ENCODE measurements around the gene ZNF490. TPM values are rescaled to one million over a fixed set of nuclear protein-coding genes. Genes with fewer than 3 reads are reported as not detected.

The ZNF490 gene
- total RNA-seq, 1 donor from 2014 or later: 7.9 TPM

- no peak for TF ChIP-seq CTCF (IDR thresholded peaks at IDR 0.05; ENCODE audit: insufficient read depth, low read length, severe bottlenecking)
- H3K4me3 ChIP-seq (ENCODE audit: low read depth, low read length): no peak overlapping the region
- FAIRE-seq: no peak
- no peak for DNase-seq (ENCODE audit: low read depth)
- no peaks in the 10 kb centered on the region for H3K36me3 ChIP-seq (ENCODE audit: control insufficient read depth, insufficient read depth, low read length)
- H3K27me3 ChIP-seq (ENCODE audit: control insufficient read depth, insufficient read depth, low read length): no peaks in the 10 kb centered on the region
These were observed 13.6 kb downstream of the ZNF490 start for GRCh38 chr19:12596927-12597548.

- FAIRE-seq (no peak), DNase-seq (ENCODE audit: low read depth) (no peak)
- H3K4me3 ChIP-seq (ENCODE audit: low read depth, low read length): no peak overlapping the region
- TF ChIP-seq CTCF (IDR thresholded peaks at IDR 0.05; ENCODE audit: insufficient read depth, low read length, severe bottlenecking): no peak
- H3K36me3 ChIP-seq (ENCODE audit: control insufficient read depth, insufficient read depth, low read length): no peaks in the 10 kb centered on the region
- H3K27me3 ChIP-seq (ENCODE audit: control insufficient read depth, insufficient read depth, low read length): no peaks in the 10 kb centered on the region
These were observed 14.1 kb downstream of the ZNF490 start for GRCh38 chr19:12596485-12596884.

- no peak for FAIRE-seq
These were observed 29.5 kb downstream of the ZNF490 start for GRCh38 chr19:12581100-12581499.

GRCh38 chr19:12580180-12580694 lies 30.4 kb downstream of the ZNF490 start:
- DNase-seq (ENCODE audit: low read depth) (peak; percentile 77), FAIRE-seq (no peak)
- no peaks in the 10 kb centered on the region for H3K27me3 ChIP-seq (ENCODE audit: control insufficient read depth, insufficient read depth, low read length)
- H3K4me3 ChIP-seq (ENCODE audit: low read depth, low read length): no peak overlapping the region
- H3K36me3 ChIP-seq (ENCODE audit: control insufficient read depth, insufficient read depth, low read length): peaks cover 8% of the 10 kb centered on the region
- no peak for TF ChIP-seq CTCF (IDR thresholded peaks at IDR 0.05; ENCODE audit: insufficient read depth, low read length, severe bottlenecking)

More at GRCh38 chr19:12581100-12581499, 29.5 kb downstream of the ZNF490 start:
- no peak for TF ChIP-seq CTCF (IDR thresholded peaks at IDR 0.05; ENCODE audit: insufficient read depth, low read length, severe bottlenecking)
- H3K27me3 ChIP-seq (ENCODE audit: control insufficient read depth, insufficient read depth, low read length): no peaks in the 10 kb centered on the region
- H3K4me3 ChIP-seq (ENCODE audit: low read depth, low read length): no peak overlapping the region
- DNase-seq (ENCODE audit: low read depth): no peak
- H3K36me3 ChIP-seq (ENCODE audit: control insufficient read depth, insufficient read depth, low read length): peaks cover 8% of the 10 kb centered on the region

GRCh38 chr19:12578641-12579040 lies 32.0 kb downstream of the ZNF490 start:
- DNase-seq (ENCODE audit: low read depth): no peak
- Histone ChIP-seq H3K4me3 (ENCODE audit: low read depth, low read length) (no peak overlapping the region), H3K36me3 (ENCODE audit: control insufficient read depth, insufficient read depth, low read length) (peaks cover 8% of the 10 kb centered on the region), H3K27me3 (ENCODE audit: control insufficient read depth, insufficient read depth, low read length) (no peaks in the 10 kb centered on the region)
- no peak for TF ChIP-seq CTCF (IDR thresholded peaks at IDR 0.05; ENCODE audit: insufficient read depth, low read length, severe bottlenecking)
- no peak for FAIRE-seq

- FAIRE-seq (no peak), DNase-seq (ENCODE audit: low read depth) (no peak)
- Histone ChIP-seq H3K4me3 (ENCODE audit: low read depth, low read length) (no peak overlapping the region), H3K36me3 (ENCODE audit: control insufficient read depth, insufficient read depth, low read length) (no peaks in the 10 kb centered on the region), H3K27me3 (ENCODE audit: control insufficient read depth, insufficient read depth, low read length) (no peaks in the 10 kb centered on the region)
- no peak for TF ChIP-seq CTCF (IDR thresholded peaks at IDR 0.05; ENCODE audit: insufficient read depth, low read length, severe bottlenecking)
These were observed 36.6 kb downstream of the ZNF490 start for GRCh38 chr19:12574036-12574435.

All from bronchial epithelial cell (primary cell).